Measurements from ENCODE around the gene TTYH3.
"Not testable (repeated sequence)": the region's sequence is repeated elsewhere in the genome, so short reads cannot be mapped to it uniquely, and the experiment has no call there.

TTYH3 gene

GRCh38 chr7:2603044-2603965 lies 28.5 kb upstream of the TTYH3 start:
- DNase-seq (ENCODE audit: low spot score) = no peak

GRCh38 chr7:2604608-2605174 lies 27.1 kb upstream of the TTYH3 start:
- DNase-seq (ENCODE audit: low spot score) = no peak

GRCh38 chr7:2605608-2606538 lies 25.9 kb upstream of the TTYH3 start:
- DNase-seq (ENCODE audit: low spot score) = no peak

- DNase-seq (ENCODE audit: low spot score) = no peak
Measured at GRCh38 chr7:2606539-2606936, 25.2 kb upstream of the TTYH3 start.

- no peak for DNase-seq (ENCODE audit: low spot score)
Measured at GRCh38 chr7:2607122-2607922, 24.5 kb upstream of the TTYH3 start.

GRCh38 chr7:2607923-2608904 lies 23.6 kb upstream of the TTYH3 start:
- DNase-seq (ENCODE audit: low spot score) = no peak

- no peak for DNase-seq (ENCODE audit: low spot score)
Measured at GRCh38 chr7:2608921-2609411, 22.8 kb upstream of the TTYH3 start.

- DNase-seq (ENCODE audit: low spot score) = not testable (repeated sequence)
Measured at GRCh38 chr7:2609646-2610045, 22.1 kb upstream of the TTYH3 start.

- no peak for DNase-seq (ENCODE audit: low spot score)
Measured at GRCh38 chr7:2610466-2610865, 21.3 kb upstream of the TTYH3 start.

- DNase-seq (ENCODE audit: low spot score) = no peak
Measured at GRCh38 chr7:2610898-2611297, 20.9 kb upstream of the TTYH3 start.

GRCh38 chr7:2611401-2611800 lies 20.4 kb upstream of the TTYH3 start:
- DNase-seq (ENCODE audit: low spot score) = no peak

- DNase-seq (ENCODE audit: low spot score) = no peak
Measured at GRCh38 chr7:2611922-2612321, 19.9 kb upstream of the TTYH3 start.

- no peak for DNase-seq (ENCODE audit: low spot score)
Measured at GRCh38 chr7:2612445-2613097, 19.2 kb upstream of the TTYH3 start.

- no peak for DNase-seq (ENCODE audit: low spot score)
Measured at GRCh38 chr7:2613098-2613930, 18.5 kb upstream of the TTYH3 start.

- no peak for DNase-seq (ENCODE audit: low spot score)
Measured at GRCh38 chr7:2613931-2614600, 17.7 kb upstream of the TTYH3 start.

- DNase-seq (ENCODE audit: low spot score) = no peak
Measured at GRCh38 chr7:2614631-2615330, 17.0 kb upstream of the TTYH3 start.

Data from D341Med (cell line).